Embryonic facial prominence (tissue), 1 donor: Measurements from ENCODE around the gene LRBA.

Experiments used
- DNase-seq: peaks from one replicate; pipeline ENCODE4 v3.0.0-alpha.2; 2016; ENCODE audit errors: extremely low spot score

Gene LRBA

DNA sequence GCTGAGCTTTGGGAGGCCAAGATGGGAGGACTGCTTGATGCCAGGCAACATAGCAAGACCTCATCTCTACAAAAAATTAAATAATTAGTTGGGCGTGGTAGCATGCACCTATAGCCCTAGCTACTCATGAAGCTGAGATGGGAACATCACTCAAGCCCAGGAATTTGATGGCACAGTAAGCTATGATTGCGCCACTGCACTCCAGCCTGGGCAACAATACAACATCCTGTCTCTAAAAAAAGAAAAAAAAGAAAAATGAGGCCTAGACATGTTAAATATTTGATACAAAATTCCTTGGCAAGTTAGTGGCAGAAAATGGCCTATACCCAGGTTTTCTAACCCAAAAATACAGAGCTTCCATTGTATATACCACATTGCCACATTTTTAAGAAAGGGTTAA, 521.2 kb downstream of the LRBA start:
- no peak for DNase-seq

DNA sequence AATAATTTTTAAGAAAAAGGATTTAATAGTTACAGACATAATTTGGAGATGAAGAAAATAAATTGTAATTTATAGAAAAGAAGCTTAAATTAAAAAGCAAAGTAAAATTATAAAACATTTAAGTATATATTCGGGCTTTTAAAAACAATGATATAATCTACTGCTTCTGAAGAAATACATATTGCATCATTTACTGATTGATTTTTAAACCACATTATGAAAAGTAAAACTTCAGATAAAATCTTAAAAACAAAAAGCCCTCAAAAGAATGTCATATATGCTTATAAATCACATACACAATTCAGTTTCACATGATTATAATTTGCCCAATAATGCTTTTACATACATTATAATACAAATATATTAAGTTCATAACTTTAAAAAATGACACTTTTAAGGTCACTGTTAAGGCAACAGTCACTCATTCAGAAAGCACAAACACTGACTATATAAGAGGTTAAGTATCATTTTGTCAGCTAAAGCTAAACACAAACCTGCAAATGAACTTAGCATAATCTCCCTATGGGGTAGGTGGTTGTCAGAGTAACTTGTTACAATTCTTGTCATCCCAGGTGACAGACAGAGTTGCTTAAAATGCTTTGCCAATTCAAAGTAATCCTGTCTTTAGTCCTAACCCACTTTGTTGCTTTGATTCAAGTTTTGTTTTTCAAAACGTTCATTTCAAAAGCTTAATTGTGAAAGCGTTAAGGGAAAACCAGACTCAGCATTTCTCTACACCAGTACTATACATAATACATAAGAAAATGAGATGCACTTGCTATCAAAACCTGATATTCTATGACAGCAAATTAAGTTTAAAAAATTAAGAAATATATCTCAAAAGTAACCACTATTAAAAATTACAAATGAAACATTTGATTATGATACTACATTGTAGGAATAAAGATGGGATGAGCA, 523.7 kb downstream of the LRBA start:
- no peak for DNase-seq

DNA sequence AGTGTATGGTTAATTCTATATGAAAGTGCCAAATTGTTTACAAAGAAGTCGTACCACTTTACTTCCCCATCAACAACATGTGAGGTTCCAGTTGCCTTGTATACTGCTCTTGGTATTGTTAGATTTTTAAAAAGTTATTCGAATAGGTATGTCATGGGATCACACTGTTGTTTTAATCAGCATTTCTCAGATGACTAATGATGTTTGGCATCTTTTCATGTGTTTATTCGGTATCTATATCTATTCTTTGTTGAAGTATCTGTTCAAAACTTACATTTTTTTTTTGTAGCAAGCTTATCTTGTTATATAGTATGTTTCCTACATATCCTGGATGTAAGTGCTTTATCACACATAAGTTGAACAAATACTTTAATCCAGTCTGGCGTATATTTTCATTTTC, 532.5 kb downstream of the LRBA start:
- no peak for DNase-seq

DNA sequence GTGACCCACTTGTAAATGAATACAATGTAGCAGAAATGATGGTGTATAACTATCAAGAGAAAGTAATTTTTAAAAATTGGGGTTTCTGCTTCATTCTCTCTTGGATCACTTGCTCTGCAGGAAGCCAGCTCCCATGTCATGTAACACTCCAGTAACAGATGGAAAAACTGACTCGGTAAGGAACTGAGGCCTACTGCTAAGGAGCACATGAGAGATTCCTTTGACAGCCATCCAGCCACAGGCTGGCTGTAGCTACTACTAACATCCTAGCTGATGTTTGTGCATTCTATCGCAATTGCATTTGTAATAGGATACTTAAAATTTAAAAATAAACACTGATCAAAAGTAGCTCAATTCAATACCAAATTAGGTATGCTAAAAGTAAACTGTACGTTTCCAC, 535.4 kb downstream of the LRBA start:
- no peak for DNase-seq

DNA sequence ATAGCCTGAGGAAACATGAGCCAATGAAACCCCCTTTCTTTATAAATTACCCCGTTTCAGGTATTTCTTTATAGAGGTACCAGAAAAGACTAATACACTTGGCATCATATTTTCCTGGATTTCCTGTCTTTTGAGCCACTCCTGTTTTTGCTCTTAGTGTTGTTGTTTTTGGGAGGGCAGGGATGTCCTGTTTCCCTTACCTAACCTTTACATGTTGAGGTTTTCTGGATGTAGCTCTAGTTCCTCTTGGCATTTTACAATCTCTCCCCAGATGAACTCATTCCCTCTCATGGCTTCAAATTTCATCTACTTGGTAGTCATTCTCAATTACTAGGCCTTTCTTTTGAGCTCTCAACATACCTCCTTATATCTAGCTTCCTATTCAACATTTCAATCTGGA, 537.2 kb downstream of the LRBA start:
- DNase-seq: no peak

DNA sequence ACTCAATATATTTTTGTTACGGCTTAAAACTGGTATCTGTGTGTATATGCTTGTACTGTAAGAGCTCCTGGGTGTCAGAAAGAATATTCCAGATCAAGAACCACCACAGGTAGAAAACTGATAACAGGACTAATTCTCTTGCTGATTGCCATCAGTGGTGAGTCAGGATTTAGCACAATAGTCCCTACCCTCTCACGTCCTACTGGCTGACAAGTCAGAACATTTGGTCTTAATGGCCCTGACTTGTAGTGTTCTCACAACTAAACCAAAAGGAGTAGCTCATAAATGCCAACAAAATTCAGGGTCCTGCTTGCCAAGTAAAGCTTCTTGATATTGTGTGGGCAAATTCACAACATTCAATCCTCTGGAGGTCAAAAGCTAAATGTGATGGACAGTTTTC, 538.3 kb downstream of the LRBA start:
- DNase-seq: no peak

DNA sequence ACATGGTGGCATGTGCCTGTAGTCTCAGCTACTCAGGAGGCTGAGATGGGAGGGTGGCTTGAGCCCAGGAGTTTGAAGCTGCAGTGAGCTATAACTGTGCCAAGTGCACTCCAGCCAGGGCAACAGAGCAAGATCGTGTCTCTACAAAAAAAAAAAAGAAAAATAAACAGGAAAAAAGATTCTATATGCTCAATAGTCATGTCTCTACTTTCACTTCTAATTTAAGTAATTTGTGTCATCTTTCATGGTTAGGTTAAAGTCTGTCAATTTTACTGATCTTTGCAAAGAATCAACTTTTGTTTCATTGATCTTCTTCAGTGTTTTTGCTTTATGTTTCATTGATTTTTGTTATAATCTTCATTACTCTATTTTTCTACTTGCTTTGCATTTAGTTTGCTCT, 539.3 kb downstream of the LRBA start:
- DNase-seq: no peak

DNA sequence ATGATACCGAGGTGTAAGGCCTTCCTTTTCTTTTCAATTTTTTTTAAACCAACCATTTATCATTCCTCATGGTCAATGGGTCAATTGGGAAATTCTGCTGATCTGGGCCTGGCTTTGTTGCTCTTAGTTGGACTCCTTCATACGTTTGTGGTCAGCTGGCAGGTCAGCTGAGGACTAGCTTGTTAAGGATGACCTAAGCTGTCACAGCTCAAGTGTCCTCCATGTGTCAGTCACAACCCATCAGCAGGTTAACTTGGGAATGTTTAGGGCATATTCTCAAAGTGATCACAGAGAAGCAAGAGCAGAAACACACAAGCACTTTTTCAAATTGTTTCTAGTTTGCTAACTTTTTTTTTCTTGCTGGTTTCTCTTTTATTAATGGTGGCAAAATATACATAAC, 550.6 kb downstream of the LRBA start:
- no peak for DNase-seq

DNA sequence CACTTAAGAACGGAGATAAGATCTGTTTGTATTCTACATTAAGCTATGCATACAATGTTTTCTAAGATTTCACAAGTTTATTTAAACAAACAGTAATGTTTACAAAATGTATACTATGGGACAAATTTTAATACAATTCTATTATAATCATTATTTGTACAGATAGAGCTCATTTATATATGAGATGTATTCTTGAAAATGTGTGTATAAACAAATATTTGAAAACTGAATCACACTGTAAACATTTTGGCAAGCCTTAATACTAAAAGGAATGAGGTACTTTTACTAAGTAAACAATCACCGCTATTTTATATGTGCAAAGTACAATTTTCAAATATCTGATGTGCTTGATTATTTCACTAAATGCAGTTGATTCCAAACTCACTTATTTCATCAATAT, 552.3 kb downstream of the LRBA start:
- DNase-seq: no peak

DNA sequence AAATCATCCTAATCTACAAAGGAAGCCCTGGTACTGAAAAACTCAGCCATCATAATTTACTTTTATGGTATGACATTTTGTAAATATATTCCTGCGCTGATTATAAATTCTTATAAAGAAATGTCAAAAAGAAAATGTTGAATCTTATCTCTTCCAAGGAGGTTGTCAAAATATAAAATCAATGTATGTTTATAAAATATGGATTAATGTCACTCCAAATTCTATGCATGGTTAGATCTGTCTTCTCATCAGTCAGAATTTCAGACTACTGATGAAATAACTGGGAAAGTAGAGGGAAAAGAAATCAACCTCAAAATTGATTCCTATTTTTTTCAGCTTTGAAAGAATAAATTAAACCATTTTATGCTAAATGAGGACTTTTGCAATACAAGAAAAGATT, 553.1 kb downstream of the LRBA start:
- DNase-seq: no peak

DNA sequence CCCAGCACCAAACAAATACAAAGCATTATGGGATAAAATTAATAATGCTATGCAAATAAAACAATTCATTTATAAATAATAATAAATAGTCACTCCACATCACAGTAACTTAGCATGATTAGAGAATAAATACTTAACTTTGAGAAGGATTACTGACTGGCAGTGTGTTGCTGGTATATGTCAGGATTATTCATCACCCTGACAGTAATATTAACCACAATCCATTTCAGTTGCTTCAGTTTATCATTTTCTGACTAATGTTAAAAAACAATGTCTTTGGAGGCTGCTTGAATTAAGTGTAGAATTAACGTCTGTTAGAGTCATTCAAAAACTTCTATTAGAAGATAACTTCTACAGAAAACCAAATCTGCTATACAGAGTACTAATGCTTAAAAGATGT, 557.3 kb downstream of the LRBA start:
- no peak for DNase-seq

DNA sequence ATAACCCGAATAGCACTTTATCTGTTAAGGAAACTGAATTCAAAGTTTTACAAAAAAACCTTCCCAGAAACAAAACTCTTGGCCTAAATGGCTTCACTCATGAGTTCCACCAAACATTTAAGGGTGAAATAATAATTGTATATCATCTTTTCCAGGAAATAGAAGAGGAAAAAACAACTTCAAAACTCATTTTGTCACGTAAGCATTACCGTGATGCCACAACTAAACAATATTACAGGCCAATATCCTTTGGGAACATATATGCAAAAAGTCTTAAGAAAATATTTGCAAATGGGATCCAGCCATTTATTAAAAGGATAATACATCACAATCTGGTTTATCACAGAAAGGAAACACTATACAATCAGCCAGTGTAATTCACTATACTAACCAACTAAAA, 563.2 kb downstream of the LRBA start:
- no peak for DNase-seq

DNA sequence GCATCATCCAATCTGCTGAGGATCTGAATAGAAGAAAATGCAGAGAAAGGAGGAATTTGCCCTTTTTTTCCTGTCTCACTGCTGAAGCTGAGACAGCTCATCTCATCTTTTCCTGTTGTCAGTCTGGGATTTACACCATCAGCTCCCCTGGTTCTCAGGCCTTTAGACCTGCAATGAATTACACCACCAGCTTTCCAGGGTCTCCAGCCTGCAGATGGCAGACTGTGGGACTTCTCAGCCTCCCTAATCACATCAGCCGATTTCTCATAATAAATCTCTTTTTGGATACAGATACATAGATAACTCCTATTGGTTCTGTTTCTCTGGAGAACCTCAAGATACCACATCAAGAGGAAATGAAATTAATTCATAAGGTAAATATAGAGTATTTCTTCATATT, 567.7 kb downstream of the LRBA start:
- no peak for DNase-seq

DNA sequence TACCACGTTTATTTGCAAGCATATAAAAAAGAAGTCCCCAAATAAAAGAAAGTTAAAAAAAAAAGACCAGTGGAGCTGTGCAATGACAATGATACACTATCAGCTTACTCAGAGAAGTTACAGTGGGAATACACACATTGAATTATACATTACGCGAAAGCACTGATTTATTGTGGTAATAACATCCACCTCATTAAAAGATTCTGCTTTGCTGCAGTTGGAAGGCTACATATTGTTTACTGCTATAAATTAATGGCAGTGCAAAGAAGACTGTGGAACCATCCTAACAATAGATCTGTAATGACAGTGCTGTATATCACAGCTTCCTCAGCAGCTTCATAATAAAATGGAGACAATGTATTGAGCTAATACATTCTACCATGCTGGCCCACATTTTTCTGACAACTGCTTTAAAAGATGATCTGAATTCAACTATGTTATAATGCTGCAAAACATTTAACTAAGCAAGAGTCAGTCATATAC, 575.6 kb downstream of the LRBA start:
- DNase-seq: no peak

DNA sequence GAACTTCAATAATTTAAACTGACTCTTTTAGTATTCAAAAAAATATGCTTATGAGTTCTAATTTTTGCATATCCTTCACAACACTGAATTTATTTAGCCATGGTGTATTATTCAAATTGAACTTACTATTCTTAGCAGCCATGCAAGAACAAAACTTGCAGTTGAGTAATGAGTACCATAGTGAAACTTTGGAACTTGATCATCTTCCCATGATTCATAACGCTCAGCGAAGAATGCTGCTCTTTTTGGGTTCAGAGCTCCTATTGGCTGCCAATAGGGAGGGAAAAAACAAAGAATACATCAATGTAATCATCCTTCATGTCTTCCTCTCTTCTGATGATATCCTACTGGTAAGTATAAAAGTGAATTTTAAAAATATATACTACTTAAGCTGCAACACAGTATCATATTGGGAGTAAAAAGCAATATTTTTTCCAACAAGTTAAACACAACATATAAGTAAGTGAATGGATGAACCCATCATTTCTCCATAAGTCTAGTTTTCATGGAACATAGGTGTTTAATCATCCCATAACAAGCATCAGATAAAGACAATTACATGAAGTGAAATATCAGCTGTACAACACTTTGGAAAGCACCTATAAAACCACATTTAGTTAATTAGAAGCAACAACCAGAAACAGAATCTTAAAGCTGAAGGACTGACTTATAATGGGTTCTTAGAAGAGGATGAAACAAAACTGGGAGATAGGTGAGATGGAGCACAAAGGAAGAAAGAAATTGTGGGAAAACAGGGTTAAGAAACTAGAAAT, 578.3 kb downstream of the LRBA start:
- DNase-seq: no peak

DNA sequence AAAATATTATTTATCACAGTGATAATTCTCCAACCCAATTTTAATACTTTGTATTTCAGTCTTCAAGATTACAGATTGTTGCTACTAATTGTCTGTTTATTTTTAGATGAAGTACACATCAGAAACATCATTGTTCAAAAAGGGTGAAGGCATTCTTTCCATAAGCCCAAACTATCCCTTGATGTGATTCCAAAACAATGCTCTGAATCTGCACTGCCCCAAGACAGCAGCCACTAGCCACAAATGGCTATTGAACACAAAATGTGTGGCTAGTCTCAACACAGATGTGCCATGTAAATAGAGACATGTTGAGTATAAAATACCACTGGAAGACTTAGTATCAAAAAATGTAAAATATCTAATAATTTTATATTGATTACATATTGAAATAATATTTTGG, 583.9 kb downstream of the LRBA start:
- DNase-seq: no peak

DNA sequence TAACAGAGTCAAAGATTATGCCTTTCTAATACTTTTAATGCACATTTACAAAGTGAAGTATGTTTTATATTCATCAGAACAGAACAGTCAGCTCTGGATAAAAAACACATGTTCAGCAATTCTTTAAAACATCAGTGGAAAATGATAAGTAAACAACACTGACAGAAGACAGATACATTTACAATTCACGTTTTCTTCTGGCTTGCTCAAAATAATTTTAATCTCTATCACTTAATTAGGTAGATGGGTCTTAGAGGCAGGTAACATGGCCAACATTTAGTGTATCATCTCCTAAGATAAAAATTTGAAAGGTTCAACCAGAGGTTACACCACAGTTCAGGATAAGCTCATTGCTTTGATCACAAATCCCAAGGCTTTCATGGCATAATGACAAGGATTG, 589.9 kb downstream of the LRBA start:
- DNase-seq: no peak

DNA sequence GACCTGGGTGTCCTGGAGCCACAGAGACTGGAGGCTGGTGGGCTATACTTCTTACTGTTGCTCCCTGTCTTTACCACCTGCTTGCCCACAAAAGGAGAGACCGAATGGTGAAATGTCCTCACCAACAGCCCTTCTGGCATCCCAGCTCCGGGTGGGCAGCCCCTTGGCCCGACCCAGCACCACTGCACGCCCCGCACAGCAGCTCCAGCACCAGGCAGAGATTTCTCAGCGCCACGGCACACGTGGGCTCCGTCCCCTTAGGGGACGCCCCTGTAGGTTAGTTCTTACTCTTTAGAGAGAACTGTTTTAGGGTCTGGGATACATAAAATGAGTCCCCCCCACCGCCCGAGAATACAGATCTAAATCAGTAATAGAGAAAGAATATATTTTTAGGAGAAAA, 591.6 kb downstream of the LRBA start:
- DNase-seq: no peak

DNA sequence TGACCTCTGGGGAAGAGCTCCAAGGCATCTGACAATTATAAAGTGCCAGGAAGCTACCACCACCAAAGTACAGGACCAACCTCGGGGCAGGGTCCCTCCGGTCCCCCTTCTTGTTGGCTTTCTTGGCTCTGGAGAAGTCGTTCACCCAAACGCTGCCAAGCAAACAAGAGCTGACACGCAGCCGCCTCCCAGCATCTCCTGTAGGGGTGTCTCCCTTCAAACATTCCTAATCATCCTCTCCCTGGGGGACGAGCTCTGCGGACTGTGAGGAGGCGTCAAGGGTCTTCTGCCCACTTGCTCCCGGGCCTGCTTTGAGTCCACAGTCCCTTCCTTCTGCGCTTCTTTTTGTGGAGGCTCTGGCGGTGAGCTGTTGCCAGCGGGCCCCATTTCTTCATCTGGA, 592.0 kb downstream of the LRBA start:
- DNase-seq: no peak

DNA sequence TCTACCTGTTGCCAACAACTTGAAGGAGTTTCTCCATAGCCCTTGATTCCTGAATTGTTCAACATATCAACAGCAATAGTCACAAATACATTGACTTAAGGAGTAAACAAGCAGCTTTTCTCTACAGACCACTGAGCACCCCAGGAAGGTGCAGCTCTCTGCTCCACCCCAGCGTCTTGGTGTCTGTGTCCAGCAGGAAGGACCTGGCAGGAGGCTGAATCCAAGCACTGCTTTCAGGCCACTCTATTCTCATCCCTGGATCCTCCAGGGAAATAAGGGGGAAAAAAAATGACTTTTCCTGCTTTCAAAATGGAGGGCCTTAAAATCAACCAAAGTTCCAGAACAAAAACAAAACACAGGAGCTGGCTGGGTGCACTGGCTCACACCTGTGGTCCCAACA, 593.5 kb downstream of the LRBA start:
- no peak for DNase-seq

DNA sequence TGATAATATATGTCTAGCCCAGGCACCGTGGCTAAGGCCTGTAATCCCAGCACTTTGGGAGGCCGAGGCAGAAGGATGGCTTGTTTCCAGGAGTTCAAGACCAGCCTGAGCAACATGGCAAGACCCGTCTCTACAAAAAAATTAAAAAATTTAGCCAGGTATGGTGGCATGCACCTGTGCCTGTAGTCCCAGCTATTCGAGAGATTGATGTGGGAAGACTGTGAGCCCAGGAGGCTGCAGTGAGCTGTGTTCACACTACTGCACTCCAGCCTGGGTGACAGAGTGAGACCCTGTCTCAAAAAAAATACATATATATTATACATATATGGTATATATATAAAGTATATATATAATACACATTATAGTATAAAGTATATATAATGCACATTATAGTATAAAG, 595.1 kb downstream of the LRBA start:
- no peak for DNase-seq

DNA sequence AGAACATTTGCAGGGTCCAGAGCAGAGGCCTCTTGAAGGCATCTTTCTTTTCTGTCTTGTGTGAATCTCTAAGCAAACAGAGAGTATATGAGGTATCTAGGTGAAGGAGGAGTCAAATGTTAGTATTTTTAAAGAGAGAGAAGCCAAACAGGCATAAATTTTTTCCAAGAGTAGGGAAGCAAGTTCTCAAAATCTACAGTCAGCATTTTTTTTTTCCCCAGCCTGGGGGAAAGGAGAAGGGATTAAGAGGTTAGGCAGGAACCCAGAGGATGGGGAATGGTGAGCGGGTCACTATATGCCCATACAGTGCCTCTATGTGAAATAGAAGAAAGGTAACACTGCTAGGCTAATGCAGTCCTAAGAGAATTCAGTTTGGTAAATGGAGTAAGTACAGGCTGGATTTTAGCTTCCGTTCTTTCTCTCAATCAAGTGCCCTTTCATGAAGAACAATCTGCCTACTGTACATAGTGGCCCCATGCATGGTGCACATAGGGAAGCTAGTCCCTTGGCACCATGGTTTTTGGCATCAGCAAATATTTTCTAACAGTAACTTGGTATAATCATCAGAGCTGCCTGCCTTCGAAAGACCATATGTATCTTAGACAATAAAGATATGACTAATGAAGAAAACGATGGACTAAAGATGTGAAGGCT, 596.2 kb downstream of the LRBA start:
- no peak for DNase-seq

DNA sequence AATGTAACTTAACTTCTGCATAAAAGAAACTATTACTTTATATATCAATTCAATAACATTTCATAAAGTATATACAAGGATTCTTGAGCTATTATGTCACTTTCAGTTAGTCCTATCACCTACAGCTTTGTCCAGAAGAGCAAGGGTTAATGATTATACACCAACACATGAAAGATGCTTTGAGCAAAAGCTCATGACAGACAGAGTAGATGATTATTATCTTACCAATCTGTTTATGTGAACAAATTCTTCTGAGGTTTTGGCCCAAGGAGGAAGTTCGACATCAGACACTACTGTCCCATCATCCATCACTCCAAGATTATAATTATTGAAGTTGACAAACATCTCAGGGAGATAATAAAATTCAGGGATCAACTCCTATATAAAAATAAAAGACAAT, 599.9 kb downstream of the LRBA start:
- no peak for DNase-seq
